Coronary artery (tissue), 2 donors: Measurements from ENCODE around the gene MICALL2.
A peak's percentile ranks its signal among the peaks of the same experiment; 100 is the strongest.

ENCODE experiments used
- DNase-seq: peaks from one replicate; pipeline ENCODE4 v3.0.0-alpha.2; 2017; ENCODE audit warnings: low spot score
- H3K27ac ChIP-seq, 2 donors: fragments of 200-600 bp; sonication (generic); one replicate each; pipeline ENCODE4 v1.5.1; 2016 to 2019
- H3K4me3 ChIP-seq: fragments of 200-600 bp; sonication (generic); 2 replicates; pipeline ENCODE4 v1.5.1; 2016; ENCODE audit warnings: mild to moderate bottlenecking, moderate library complexity
- CTCF ChIP-seq: fragments of 200-600 bp; sonication (generic); IDR thresholded peaks from one replicate; pipeline ENCODE4 v1.5.1; 2019; ENCODE audit warnings: antibody characterized with exemption

MICALL2 gene

GRCh38 chr7:1460821-1461645 lies 1.8 kb upstream of the MICALL2 start:
- peak; percentile 87 for DNase-seq
- Histone ChIP-seq H3K27ac (peak overlapping the region; percentile 84 to 93), H3K4me3 (peak overlapping the region; percentile 70)
- TF ChIP-seq CTCF: no peak

DNA sequence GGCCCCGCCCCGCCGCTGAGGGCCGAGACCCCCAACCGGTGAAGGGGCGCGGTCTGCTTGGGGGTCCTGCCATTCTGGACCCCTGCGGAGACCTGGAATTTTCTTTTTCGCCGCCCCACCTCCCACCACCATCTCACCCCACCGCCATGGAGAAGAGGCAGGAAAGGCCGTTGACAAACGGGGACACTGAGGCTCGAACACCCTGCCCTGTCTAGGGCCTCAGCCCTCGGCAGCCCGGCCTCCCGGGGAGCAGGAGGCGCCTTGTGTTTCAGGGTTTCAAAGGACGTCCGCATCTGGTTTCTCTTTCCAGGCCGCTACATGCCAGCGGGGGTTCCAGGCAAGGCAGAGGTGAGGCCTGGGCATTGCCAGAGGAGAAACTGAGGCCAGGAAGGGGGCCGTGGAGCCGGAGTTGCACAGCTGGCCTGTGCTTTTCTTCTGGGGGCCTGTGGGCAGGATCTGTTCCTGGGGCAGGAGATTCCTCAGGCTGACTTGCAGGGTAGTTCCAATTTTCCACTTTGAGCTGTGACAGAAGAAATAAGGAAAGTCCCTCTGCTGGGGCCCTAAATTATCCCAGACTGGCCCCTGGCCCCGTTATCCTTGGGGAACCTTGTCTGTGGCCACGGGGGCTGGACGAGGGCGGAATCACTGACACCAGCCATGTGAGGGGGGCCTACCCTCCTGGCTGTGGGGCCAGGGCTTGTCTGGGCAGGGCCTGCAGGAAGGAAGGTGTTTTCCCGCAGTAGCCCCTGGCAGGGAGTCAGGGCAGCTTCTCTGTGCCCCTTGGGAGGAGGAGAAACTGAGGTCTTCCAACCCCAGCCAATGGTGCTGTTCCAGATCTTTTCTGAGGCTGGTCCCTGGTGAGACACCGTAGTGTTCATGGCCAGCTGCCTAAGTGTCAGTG lies 900 bp upstream of the MICALL2 start:
- no peak for TF ChIP-seq CTCF
- Histone ChIP-seq H3K4me3 (peak overlapping the region; percentile 70), H3K27ac (peak overlapping the region; percentile 84 to 93)
- peak; percentile 82 for DNase-seq

- TF ChIP-seq CTCF: no peak
- Histone ChIP-seq H3K4me3 (peak overlapping the region; percentile 87), H3K27ac (peak overlapping the region; percentile 84 to 93)
- DNase-seq: peak; percentile 100
Measured at GRCh38 chr7:1459512-1459892, 232 bp upstream of the MICALL2 start.

- Histone ChIP-seq H3K4me3 (peak overlapping the region; percentile 87), H3K27ac (peak overlapping the region; percentile 69 to 93)
- no peak for DNase-seq
- no peak for TF ChIP-seq CTCF
Measured at GRCh38 chr7:1457949-1458682, 1.2 kb downstream of the MICALL2 start.

- no peak for TF ChIP-seq CTCF
- no peak for DNase-seq
- peak overlapping the region; percentile 87 for H3K4me3 ChIP-seq
- peak overlapping the region in 1 of 2 donors; percentile 93 for H3K27ac ChIP-seq
Measured at GRCh38 chr7:1457059-1457948, 2.0 kb downstream of the MICALL2 start.

DNA sequence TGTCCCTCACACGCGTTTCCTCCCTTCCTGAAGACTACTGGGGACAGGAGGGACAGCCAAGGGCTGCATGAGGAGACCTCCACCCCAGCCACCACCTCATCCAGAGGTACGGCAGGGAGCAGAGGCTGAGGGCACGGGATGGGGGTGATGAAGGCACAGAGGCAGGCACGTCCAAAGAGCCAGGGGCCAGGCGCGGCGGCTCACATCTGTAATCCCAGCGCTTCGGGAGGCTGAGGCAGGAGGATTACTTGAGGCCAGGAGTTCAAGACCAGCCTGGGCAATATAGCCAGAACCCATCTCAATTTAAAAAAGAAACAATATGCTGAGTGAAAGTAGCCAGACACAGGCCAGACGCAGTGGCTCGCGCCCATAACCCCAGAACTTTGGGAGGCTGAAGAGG lies 3.3 kb downstream of the MICALL2 start:
- peak overlapping the region in 1 of 2 donors; percentile 65 for H3K27ac ChIP-seq
- no peak for DNase-seq
- peak overlapping the region; percentile 38 for H3K4me3 ChIP-seq
- TF ChIP-seq CTCF: no peak
